ENCODE results near the gene SMC1B.

DNA sequence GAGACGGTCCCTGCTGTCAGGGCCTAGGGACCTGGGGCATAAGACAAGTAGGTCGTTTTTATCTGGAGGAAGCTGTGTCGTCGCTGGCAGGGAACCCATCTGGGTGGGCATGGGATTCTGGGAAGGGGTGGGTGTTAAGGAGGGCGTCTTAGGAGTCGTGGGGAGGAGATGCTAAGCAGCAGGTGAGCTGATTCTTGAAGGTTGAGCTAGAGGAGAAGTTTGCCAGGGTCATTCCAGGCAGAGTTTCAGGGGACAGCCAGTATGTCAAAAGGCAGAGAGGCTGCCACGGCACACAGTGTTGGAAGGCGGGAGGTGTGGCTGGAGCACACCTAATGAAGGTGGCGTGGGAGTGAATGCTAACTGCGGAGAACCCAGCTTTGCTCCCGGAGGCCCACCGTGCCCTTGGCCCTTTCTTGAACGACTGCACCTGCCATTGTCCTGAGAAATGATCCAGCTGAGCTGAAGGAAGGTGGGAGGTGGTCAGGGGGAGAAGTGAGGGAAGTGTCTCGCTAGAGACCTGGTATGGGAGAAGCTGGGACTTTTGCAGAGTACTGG lies 102.3 kb downstream of the SMC1B start:
- TF ChIP-seq, protein P1, sequence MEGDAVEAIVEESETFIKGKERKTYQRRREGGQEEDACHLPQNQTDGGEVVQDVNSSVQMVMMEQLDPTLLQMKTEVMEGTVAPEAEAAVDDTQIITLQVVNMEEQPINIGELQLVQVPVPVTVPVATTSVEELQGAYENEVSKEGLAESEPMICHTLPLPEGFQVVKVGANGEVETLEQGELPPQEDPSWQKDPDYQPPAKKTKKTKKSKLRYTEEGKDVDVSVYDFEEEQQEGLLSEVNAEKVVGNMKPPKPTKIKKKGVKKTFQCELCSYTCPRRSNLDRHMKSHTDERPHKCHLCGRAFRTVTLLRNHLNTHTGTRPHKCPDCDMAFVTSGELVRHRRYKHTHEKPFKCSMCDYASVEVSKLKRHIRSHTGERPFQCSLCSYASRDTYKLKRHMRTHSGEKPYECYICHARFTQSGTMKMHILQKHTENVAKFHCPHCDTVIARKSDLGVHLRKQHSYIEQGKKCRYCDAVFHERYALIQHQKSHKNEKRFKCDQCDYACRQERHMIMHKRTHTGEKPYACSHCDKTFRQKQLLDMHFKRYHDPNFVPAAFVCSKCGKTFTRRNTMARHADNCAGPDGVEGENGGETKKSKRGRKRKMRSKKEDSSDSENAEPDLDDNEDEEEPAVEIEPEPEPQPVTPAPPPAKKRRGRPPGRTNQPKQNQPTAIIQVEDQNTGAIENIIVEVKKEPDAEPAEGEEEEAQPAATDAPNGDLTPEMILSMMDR (IDR thresholded peaks at IDR 0.05; ENCODE audit: low read depth, low read length, missing input control) = no peak
- TF ChIP-seq, protein P2, sequence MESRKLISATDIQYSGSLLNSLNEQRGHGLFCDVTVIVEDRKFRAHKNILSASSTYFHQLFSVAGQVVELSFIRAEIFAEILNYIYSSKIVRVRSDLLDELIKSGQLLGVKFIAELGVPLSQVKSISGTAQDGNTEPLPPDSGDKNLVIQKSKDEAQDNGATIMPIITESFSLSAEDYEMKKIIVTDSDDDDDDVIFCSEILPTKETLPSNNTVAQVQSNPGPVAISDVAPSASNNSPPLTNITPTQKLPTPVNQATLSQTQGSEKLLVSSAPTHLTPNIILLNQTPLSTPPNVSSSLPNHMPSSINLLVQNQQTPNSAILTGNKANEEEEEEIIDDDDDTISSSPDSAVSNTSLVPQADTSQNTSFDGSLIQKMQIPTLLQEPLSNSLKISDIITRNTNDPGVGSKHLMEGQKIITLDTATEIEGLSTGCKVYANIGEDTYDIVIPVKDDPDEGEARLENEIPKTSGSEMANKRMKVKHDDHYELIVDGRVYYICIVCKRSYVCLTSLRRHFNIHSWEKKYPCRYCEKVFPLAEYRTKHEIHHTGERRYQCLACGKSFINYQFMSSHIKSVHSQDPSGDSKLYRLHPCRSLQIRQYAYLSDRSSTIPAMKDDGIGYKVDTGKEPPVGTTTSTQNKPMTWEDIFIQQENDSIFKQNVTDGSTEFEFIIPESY (IDR thresholded peaks at IDR 0.05) = no peak
- TF ChIP-seq, protein P3, sequence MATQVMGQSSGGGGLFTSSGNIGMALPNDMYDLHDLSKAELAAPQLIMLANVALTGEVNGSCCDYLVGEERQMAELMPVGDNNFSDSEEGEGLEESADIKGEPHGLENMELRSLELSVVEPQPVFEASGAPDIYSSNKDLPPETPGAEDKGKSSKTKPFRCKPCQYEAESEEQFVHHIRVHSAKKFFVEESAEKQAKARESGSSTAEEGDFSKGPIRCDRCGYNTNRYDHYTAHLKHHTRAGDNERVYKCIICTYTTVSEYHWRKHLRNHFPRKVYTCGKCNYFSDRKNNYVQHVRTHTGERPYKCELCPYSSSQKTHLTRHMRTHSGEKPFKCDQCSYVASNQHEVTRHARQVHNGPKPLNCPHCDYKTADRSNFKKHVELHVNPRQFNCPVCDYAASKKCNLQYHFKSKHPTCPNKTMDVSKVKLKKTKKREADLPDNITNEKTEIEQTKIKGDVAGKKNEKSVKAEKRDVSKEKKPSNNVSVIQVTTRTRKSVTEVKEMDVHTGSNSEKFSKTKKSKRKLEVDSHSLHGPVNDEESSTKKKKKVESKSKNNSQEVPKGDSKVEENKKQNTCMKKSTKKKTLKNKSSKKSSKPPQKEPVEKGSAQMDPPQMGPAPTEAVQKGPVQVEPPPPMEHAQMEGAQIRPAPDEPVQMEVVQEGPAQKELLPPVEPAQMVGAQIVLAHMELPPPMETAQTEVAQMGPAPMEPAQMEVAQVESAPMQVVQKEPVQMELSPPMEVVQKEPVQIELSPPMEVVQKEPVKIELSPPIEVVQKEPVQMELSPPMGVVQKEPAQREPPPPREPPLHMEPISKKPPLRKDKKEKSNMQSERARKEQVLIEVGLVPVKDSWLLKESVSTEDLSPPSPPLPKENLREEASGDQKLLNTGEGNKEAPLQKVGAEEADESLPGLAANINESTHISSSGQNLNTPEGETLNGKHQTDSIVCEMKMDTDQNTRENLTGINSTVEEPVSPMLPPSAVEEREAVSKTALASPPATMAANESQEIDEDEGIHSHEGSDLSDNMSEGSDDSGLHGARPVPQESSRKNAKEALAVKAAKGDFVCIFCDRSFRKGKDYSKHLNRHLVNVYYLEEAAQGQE (IDR thresholded peaks at IDR 0.05) = no peak
- no peak for TF ChIP-seq HNF4A (conservative IDR thresholded peaks at IDR 0.05)
